T-helper 9 cell (primary cell): ENCODE measurements around the gene TENM4.

Source experiments
- DNase-seq: peaks from one replicate; pipeline ENCODE4 v3.0.0-alpha.2; 2020

The TENM4 gene

DNA sequence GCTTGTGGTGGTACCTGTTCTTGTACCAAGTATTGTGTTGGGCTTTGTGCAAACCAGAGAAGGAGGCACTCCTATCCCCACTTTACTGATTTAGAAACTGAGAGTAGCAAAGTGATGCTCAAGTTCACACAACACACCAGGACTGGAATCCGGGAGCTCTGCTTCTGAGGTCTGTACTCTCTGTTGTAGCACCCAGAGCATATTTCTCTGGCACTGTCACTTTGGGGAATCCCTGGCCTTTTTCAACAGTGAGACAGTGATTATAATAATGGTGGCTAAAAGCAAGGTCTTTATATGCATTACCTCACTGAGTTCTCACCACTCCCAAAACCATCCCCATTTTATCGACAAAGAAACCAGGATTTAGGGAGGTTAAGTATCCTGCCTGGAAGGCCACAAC, 362.4 kb downstream of the TENM4 start:
- DNase-seq, result no peak

GRCh38 chr11:79077702-79078330, 363.0 kb downstream of the TENM4 start:
- DNase-seq, result no peak

DNA sequence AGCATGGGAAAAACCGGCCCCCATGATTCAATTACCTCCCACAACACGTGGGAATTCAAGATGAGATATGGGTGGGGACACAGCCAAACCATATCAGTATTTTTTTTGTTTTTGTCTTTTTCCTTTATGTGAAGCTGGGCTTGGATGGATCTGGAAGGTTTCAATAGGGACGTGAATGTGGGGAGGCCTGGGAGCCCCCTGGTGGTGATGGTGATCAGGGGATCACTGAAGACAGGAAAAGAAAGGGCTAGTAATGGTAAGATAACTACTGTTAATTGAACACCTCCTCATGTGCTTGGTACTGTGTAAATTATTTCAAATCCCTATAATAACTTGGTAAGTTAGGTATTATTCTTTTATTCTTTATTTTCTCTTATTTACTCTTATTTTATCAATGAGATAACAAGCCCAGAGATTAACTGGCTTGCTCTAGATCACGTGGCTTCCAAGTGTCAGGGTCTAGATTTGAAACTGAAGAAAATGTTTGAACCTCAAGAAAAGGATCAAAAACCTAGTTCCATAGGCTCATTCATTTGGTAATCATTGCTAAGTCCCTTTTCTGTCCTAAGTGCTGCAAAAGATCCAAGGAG, 364.2 kb downstream of the TENM4 start:
- no peak for DNase-seq

DNA sequence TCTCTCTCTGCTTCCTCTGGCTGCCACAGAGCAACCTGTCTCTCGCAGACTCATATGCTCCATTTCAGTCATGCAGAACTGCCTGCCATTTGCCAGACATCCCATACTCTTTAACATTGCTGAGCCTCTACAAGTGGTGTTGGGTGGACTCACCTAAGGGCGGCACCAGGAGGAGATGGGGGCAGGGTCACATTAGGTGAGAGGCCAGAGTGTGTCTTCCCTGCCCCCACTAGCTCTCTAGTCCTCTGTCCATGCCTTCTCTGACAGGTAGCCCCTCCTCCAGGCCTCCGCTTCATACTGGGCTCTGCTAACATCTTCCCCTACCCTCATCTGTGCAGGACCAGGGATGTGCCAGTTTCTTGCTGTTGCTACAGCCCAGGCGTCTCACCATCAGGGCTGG, 366.3 kb downstream of the TENM4 start:
- DNase-seq, result no peak

DNA sequence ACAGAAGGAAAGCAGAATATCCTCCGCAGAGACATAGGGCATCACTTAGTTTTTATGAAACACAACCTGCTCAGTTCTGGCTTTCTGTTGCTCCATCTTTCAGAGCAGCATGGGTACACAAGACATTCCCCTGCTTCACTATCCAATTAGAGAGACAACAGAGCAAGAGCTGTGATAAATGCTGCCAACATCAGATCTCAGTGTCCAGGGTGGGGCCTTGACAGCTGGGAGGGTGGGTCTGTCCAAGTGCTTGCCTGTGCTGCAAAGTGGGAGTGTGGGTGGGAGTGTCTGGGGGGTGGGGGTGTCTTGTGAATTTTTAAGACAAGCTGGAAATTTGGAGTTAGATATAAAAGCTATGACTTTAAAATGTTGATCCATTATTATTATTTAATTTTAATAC, 369.6 kb downstream of the TENM4 start:
- no peak for DNase-seq

GRCh38 chr11:79070518-79070917, 370.3 kb downstream of the TENM4 start:
- DNase-seq, result no peak

DNA sequence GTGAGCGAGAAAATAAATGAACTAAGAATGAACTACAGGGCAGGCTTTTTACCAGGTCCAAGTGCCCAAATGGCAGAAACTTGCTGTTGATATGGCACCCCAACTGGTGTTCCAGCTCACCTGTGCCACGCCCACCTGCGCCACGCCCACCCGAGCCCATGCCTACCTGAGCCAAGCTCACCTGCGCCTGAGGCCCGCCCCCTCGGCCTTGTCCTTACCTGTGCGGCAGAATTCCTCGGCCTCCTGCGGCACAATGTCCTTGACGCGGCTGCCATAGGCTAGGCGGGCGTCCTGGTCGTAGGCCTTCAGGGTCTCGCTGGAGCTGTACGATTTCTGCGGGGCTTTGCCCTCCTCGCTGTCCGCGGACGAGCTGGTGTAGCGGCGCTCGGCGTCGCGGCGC, 371.3 kb downstream of the TENM4 start:
- DNase-seq, result no peak

GRCh38 chr11:79068356-79068755, 372.5 kb downstream of the TENM4 start:
- no peak for DNase-seq

DNA sequence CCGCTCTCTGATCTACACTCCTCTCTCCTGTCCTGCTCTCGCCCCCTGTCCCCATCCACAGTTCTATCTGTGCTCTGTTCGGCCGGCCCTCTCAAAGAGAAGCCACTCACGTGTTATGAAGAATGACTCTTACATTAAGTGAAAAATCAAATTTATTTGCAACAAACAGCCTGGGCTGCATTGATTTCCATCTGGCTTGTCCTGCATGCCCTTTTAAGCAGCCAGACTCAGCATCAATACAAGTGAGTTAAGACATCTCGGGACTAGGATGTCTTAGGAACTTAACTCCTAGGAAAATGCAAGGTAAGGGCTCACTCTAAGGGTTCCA, 373.5 kb downstream of the TENM4 start:
- no peak for DNase-seq

- no peak for DNase-seq
These were observed 374.1 kb downstream of the TENM4 start for GRCh38 chr11:79066456-79067351.

DNA sequence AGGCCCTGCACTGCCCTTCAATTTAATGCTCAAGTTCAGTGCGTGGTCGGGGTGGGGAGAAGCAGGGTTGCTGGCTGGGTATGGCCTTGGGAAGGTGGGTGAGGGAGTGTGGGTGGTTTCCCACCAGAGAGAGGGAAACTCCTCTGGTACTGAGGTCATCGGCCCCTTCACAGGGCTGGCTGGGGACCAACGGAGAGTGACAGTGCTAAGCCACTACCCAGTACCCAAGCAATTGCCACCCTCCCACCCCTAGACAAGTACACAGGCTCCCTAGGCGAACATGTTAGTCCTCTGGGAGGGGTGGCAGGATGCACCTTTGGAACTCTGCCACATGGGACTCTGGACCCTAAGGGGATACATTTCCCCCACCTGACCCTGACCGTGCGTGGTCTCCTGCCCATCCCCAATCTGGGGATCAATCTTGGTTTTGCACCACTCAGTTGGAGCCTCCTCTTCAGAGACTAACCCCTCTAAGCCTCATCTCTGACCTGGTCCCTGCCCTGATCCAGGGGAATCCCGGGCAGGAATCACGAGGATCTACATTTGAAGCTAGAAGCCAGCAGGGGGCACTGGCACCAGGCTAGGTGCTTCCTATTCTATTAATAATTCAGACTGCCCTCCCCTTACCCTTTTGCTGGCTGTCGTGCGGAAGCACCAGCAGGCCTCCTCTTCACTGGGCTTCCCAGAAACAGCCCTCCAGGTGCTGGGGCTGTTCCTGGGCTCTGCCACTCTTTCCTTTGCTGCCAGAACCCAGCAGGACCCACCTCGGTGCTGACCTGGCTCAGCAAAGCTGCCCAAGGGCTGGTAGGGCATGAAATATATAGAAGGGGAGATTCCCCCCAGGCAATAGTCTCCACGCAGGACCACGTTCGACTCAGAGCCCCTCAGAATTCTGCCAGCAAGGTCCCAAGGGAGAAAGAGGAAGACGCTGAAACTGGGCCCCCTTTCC, 377.7 kb downstream of the TENM4 start:
- no peak for DNase-seq

DNA sequence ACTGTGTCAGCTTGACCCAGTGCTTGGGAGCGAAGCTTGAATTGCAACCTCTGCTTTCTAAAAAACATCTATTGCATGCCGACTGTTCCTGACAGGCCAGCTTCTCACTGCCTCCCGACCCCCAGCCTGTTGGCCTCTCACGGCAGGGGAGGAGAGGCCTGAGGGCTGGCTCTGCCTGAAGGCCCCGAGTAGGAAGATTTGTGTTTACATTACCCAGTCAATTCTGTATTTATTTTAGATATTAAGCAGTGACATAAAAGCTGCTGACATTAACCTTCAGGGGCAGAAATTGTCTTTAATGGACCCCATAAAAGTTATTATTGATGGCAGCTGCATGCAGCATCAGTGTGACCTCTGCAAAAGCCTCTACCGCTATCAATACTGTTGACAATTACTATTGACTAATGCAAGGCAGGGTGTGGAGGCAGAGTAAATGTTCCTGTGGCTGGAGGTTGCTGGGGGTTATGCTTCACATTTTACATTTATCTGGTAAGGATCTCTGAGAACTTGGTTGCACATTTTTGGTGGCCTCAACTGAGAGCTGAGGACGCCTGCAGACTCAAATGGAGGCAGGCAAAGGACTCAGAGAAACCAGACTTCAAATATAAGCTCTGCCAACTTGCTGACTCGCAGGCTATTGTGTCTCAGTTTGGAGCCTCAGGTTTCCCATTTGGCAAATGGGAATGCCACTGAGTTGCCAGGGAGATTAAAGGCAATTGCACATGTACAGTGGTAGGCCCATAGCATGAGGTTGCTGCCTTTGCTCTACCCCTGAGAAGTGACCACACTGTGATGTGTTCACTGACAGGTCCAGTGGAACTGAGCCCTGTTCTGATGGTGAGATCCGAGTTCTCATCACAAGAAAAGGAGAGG, 380.5 kb downstream of the TENM4 start:
- DNase-seq, result no peak

GRCh38 chr11:79059141-79059540, 381.7 kb downstream of the TENM4 start:
- DNase-seq, result no peak

GRCh38 chr11:79055856-79056631, 384.8 kb downstream of the TENM4 start:
- no peak for DNase-seq

- no peak for DNase-seq
These were observed 386.2 kb downstream of the TENM4 start for GRCh38 chr11:79054636-79055035.

DNA sequence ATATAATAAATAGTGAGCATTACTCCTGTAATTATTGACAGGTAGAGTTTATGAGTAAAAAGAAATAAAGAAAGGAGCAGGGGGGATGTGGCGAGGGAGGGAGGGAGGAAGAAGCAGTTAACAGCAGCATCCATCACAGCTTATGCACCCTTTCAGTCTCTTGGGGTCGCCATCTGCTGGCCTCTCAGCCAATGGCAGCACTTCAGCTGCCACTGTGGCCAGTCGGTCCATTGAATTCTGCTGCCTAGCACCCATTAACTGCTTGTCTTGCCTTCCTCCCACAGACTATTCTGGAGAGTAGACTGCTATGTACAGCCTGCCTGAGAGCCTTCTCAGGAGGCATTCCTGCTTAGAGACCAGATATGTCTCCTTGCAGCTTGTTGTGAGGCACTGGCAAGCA, 388.3 kb downstream of the TENM4 start:
- no peak for DNase-seq

DNA sequence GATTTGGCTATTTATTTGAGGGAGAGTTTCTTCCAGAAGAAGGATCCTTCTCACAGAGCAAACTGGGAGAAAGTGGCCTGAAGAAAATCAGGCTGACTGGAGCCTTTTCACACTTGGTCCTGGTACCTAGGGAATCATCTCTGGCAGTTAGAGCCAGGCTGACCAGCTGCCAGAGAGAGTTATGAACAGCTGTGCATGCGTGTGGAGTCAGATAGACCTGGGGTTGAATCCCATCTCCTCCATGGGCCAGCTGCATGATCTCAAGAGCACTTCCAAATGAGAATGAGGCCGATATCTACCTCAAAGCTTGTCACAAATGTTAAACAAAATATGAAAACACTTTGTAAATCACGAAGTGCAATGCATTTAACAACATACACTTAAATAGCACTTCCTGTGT, 390.0 kb downstream of the TENM4 start:
- no peak for DNase-seq

GRCh38 chr11:79049741-79050179, 391.1 kb downstream of the TENM4 start:
- no peak for DNase-seq

- no peak for DNase-seq
These were observed 392.9 kb downstream of the TENM4 start for GRCh38 chr11:79047980-79048379.

- no peak for DNase-seq
These were observed 393.5 kb downstream of the TENM4 start for GRCh38 chr11:79047321-79047720.

- DNase-seq, result no peak
These were observed 394.5 kb downstream of the TENM4 start for GRCh38 chr11:79046366-79046765.
